B cell (primary cell): ENCODE results near the gene FAM3B.

Experiments used
- CTCF ChIP-seq: fragments of 200-600 bp; IDR thresholded peaks from one replicate; pipeline ENCODE4 v1.8.0; 2022; ENCODE audit warnings: antibody characterized with exemption, mild to moderate bottlenecking
- EZH2 ChIP-seq: IDR thresholded peaks from 2 replicates; pipeline ENCODE4 v1.6.1; 2012; ENCODE audit warnings: borderline replicate concordance, low read depth, mild to moderate bottlenecking, moderate library complexity, low read length; ENCODE audit not compliant: insufficient read depth, poor library complexity, severe bottlenecking

- TF ChIP-seq CTCF, result no peak
- no peak for TF ChIP-seq EZH2
Measured at GRCh38 chr21:41370840-41371684, 54.5 kb downstream of the FAM3B start.
